ENCODE data around the gene HECTD1.

DNA sequence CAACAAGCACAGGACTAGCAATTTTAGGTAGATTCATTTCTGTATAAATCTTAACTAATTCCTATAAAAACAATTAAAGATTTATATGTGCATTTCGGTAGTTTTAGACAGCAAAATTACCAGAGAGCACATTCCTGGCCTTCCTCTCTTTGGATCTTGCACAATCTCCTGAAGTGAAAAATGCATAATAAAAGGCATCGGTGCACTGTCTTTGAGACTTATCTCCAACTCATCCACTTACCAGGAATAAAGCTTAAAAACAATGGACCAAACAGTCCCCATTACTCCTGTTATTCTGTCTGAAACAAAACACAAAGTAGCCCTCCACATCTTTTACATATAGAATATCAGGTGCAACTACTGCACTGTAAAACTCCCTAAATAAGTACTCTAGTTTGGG lies 69.3 kb downstream of the HECTD1 start:
- TF ChIP-seq CTCF (IDR thresholded peaks at IDR 0.05) (no peak), POLR2A (IDR thresholded peaks at IDR 0.05) (no peak)
